ENCODE measurements around the gene SYNE2.

The SYNE2 gene

GRCh38 chr14:63908667-63909264, 56.0 kb downstream of the SYNE2 start:
- DNase-seq (ENCODE audit: low read depth, low spot score): no peak

DNA sequence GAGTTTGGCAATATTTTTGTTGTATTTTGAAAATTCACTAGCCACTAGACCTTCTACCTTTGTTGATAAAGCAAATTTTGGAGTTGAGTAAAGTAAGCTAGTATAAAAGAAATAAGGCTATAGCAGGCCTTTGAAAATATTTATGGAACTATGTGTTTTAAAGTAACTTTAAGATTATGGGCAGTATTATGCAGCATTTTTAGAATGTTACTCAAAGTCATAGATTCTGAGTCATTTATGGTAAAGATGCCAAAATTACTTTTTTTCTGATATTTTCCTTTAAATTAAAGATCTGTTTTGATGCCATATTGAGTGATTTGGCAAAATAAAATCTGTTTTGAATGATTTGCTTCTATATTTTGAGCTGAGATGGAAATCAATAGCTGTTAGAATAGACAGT, 57.2 kb downstream of the SYNE2 start:
- DNase-seq (ENCODE audit: low read depth, low spot score): no peak

DNA sequence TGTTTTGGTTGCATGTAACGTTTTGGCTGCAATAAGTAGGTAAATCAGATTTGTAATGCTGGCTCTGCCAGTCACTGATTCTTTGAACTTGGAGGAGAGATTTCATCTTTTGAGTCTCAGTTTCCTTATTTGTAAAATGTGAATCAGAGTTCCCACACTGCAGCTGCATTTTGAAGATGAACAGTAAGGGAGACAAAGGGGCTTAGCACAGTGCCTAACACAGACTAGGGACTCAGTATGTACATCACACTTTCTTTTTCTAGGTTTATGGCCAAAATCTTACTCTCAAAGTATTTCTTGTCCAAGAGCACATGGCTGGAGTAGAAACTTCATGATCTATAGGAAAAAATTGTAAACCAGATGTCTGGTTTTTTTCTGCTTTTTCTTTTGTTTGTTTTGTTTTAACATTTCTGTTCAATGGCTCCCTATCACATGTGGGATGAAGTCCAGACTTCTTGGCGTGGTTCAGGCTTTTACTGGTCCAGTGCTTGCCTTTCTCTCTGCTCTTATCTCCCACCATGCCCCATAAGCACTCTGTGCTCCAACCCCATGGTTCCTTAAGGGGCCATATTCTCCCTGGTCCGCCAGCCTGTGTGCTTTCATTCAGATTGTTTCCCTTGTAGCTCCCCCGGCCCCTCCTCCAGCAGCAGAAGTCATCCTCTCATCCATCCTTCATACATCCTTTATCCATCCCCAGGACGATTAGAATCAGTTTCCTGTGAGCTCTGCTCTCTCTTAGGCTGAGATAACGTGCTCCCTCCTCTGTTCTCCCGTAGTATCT, 58.0 kb downstream of the SYNE2 start:
- no peak for DNase-seq (ENCODE audit: low read depth, low spot score)

DNA sequence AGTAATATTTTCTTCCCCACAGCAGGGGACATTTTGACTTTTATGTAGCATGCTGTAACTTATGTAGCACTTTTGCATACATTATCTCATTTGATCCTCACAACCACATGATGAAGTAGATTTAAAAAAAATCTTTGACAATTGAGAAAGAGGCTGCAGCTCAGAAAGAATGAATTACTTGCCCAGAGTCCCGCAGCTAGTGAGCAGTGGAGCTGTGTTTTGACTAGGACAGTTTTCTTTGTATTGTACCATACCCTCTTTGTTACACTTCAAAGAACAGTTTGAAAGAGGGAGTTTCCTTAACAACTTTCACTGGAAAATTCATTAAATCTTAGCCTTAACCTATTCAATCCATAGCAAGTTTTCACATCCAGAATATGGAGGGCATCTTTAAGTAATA, 58.6 kb downstream of the SYNE2 start:
- DNase-seq (ENCODE audit: low read depth, low spot score): no peak

DNA sequence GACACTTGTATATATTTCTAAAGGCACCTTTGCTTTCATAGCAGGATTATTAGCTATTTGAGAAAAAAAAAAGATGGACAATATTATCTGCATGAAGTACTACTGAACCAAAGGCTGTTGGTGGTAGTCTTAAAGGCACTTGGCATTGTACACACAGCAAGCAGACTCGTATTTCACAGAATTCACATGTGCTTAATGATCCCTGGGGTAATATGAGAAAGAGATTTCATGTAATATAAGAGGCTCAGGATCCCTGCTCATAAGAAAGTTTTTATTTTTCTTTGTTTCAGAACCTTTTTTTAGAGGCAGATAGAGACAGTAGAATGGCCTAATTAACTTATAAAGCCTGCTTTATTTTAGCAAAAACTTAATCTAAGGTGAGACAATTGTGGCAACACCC, 59.5 kb downstream of the SYNE2 start:
- no peak for DNase-seq (ENCODE audit: low read depth, low spot score)

- no peak for DNase-seq (ENCODE audit: low read depth, low spot score)
These were observed 65.6 kb downstream of the SYNE2 start for GRCh38 chr14:63918411-63918810.

DNA sequence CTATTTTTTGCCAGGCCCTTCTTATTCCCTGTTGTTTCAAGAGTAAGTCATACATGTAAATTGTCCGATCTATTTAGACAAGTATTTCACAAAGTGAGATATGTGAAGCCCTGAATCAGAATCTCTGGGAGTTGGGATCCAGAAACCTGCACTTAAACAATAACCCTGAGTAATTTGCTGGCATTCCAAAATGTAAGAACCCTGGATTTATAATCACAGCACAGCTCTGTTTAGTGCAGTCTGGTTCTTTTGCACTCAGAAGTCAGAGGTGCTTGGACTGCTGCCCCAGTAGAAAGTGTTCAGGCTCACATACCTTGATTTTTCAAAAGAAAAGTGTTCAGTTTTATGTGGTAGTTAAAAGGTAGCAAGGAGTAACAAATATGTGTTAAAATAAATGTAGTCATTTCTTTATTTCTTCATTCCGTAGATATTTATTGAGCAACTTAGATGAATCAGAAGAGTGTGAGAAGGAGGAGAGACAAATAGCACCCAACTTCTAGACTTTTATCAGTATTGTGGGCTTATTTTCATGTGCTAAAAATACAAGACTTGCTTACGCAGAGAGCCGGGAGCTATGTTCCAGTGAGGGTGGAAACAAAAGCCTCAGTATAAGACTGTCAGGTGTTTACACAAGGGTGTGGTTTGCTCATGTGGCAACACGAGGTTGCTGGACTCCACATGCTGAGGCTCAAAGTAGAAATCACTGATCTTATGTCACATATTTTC, 70.1 kb downstream of the SYNE2 start:
- no peak for DNase-seq (ENCODE audit: low read depth, low spot score)

DNA sequence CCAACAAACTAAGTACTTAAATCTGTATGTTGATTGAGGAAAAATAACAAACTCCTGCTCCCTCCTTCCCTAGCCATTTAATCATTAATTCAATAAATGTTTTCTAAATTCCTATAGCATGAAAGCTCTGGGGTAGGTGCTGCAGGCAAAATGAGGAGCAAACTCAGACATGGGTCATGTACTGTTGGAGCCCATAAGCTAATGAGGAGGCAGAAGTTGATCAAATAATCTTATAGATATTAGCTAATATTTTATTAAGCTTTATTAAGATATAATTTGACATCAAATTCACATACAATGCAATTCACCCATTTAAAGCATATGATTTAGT, 70.6 kb downstream of the SYNE2 start:
- no peak for DNase-seq (ENCODE audit: low read depth, low spot score)

DNA sequence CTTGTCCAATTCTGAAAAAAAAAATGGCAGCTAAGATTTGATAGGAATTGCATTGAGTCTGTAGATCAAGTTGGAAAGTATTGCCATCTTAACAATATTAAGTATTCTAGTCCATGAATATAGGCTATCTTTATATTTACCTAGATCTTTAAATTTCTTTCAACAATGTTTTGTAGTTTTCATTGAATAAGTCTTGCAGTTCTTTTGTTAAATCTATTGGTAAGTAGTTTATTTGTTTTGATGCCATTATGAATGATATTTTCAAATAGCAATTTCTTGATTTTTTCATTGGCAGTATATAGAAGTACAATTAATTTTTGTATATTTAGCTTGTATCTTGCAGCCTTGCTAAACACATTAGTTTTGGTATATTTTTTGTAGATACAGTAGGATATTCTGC, 71.6 kb downstream of the SYNE2 start:
- no peak for DNase-seq (ENCODE audit: low read depth, low spot score)

DNA sequence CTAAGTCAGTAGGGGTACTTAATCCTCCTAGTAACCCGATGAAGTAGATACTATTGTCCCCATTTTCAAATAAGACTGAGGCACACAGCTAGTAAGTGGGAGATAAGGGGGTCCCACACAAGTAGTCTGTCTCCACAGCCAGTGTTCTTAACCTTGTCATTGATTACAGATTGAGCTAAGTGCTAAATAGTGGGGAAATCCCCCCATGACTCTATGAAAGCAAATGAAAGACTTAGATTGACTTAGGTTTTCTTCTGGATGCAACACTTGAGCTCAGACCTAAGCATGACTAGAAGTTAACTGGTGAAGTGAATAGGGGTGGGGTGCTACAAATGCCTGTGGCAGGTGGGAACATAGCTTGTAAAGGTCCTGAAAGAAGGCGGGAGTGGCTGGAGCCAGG, 73.8 kb downstream of the SYNE2 start:
- DNase-seq (ENCODE audit: low read depth, low spot score): no peak

DNA sequence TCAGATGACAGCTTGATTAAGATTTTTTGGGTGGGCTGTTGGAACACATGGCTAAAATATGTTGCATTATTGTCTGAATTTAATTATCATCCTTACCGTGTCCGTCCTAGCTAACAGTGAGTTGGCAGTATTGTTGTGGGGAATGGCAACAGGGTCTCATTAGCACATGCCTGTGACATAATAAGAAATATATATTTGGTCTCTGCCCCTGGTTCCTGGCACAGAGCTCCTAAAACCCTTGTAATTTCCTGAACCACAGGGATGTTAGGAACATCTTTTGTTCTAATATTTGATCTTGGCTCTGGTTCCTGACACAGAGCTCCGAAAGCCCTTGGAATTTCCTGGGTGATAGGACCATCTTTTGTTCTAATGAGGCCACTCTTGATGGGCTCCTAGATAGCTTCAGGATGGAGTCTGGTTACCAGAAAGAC, 76.0 kb downstream of the SYNE2 start:
- DNase-seq (ENCODE audit: low read depth, low spot score): no peak

DNA sequence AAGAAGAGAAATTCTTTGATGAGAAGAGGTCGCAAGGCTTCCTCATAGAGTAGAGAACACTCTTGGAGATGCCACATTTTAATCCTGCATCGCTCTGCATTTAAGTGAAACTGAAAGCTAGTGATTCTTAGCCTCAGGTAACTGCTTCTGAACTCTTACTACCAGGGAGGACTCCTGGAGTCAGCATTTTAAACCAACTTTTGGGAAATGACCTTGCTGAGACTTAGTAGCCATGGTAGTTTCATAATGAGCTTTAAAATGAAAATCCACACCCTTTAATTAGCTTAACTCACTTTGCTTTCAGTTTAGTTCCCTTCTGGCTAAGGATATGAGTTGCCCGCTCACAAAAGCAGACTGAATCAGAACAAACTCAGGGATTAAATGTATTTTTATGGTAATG, 80.3 kb downstream of the SYNE2 start:
- no peak for DNase-seq (ENCODE audit: low read depth, low spot score)

- DNase-seq (ENCODE audit: low read depth, low spot score): no peak
These were observed 80.9 kb downstream of the SYNE2 start for GRCh38 chr14:63933711-63934110.

GRCh38 chr14:63938198-63939005, 85.6 kb downstream of the SYNE2 start:
- no peak for DNase-seq (ENCODE audit: low read depth, low spot score)

GRCh38 chr14:63939006-63939270, 86.1 kb downstream of the SYNE2 start:
- no peak for DNase-seq (ENCODE audit: low read depth, low spot score)

DNA sequence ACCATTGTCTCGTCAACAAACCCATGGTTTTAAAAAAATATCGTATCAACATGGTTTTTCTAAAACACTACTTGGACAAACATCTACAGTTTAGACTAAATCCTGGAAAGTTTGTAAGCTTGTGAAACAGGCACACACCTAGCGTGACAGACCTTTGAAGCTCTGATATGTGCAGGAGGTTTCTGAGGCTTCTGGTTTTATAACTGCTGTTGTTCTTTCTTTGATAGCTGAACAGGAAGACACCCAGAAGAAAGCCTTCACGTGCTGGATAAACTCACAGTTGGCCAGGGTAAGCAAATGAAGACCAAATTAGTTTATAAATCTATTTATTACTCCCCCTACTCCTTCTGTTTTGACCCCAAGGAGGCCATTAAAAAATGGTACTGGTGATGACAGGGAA, 87.6 kb downstream of the SYNE2 start:
- no peak for DNase-seq (ENCODE audit: low read depth, low spot score)

DNA sequence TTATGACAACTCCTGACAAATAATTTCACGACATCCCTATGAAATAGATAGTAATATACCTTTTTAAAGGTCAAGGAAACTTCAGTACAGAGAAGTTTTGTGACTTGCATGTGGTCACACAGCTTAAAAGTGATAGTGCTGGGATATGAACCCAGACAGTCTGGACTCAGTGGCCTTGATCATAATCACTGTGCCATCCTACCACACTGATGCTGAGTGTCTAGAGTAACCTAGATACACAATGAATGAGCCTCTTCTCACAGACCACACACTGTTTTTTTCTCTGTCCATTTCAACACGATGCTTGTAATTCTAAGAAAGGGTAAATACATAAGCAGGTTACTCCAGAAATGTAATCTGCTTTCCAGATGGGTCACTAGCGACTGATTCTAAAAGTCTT, 88.2 kb downstream of the SYNE2 start:
- DNase-seq (ENCODE audit: low read depth, low spot score): no peak

GRCh38 chr14:63949696-63950095, 96.9 kb downstream of the SYNE2 start:
- no peak for DNase-seq (ENCODE audit: low read depth, low spot score)

DNA sequence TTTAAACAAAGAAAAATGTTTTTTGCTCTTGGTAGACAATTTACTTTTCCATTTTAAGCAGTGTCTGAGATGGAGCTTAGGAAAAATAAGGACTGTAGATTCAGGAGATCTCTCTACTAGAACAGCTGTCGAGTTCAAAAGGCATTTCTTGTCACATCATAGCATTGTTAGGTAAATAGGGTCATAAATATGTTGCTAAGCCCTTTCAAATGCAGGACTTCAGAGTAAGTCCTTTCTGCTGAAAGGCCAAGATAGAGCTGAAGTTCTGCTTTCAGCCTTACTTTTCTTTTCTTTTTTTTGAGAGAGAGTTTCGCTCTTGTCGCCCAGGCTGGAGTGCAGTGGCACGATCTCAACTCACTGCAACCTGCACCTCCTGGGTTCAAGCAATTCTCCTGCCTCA, 98.2 kb downstream of the SYNE2 start:
- DNase-seq (ENCODE audit: low read depth, low spot score): no peak

DNA sequence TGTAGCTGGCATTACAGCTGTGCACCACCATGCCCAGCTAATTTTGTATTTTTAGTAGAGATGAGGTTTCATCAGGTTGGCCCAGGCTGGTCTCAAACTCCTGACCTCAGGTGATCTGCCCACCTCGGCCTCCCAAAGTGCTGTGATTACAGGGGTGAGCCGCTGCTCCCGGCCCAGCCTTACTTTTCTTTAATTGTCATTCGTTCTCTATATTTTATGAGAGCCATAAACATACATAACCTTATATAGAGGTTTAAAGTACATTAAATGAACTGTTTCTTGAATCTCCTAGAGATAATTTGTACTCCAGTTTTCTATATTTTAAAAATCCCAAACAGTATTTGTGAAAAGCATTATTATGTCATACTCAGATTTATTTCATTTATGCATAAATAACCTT, 98.6 kb downstream of the SYNE2 start:
- DNase-seq (ENCODE audit: low read depth, low spot score): no peak

- DNase-seq (ENCODE audit: low read depth, low spot score): no peak
These were observed 99.5 kb downstream of the SYNE2 start for GRCh38 chr14:63952053-63952932.

All from iPS DF 19.7 (cell line).